WERI-Rb-1 (cell line): ENCODE data around the gene CRYL1.

Source experiments
- DNase-seq: peaks from one replicate; pipeline ENCODE4 v3.0.0-alpha.2; 2020
- H3K27ac ChIP-seq: fragments of 250-450 bp; sonication (Bioruptor Pico); 2 replicates; pipeline ENCODE4 v1.5.1; 2020; ENCODE audit warnings: mild to moderate bottlenecking, moderate library complexity
- H3K27me3 ChIP-seq: fragments of 250-450 bp; sonication (Bioruptor Pico); 2 replicates; pipeline ENCODE4 v1.5.1; 2021; ENCODE audit warnings: mild to moderate bottlenecking, low read depth, moderate library complexity; ENCODE audit not compliant: insufficient read depth, severe bottlenecking
- H3K36me3 ChIP-seq: fragments of 250-450 bp; sonication (Bioruptor Pico); 2 replicates; pipeline ENCODE4 v1.5.1; 2020; ENCODE audit warnings: mild to moderate bottlenecking, moderate library complexity
- H3K4me3 ChIP-seq: 2 replicates; pipeline ENCODE4 v1.5.1; 2011; ENCODE audit warnings: low read depth, mild to moderate bottlenecking, control low read depth, low read length
- H3K9me3 ChIP-seq: fragments of 250-450 bp; sonication (Bioruptor Pico); 2 replicates; pipeline ENCODE4 v1.5.1; 2021; ENCODE audit warnings: mild to moderate bottlenecking, moderate library complexity; ENCODE audit not compliant: severe bottlenecking
- CTCF ChIP-seq: IDR thresholded peaks from 2 replicates; pipeline ENCODE4 v1.5.1; 2011; ENCODE audit warnings: low read depth, mild to moderate bottlenecking, control low read depth, inconsistent platforms, low read length

The CRYL1 gene

GRCh38 chr13:20359335-20359734 is 166.3 kb downstream of the CRYL1 start:
- Histone ChIP-seq H3K9me3 (peaks cover 4% of the 10 kb centered on the region), H3K36me3 (no peaks in the 10 kb centered on the region), H3K4me3 (no peak overlapping the region), H3K27ac (no peak overlapping the region), H3K27me3 (peaks cover 100% of the 10 kb centered on the region)
- no peak for TF ChIP-seq CTCF
- no peak for DNase-seq

- DNase-seq = no peak
- Histone ChIP-seq H3K27me3 (peaks cover 100% of the 10 kb centered on the region), H3K4me3 (no peak overlapping the region), H3K36me3 (no peaks in the 10 kb centered on the region), H3K27ac (no peak overlapping the region), H3K9me3 (peaks cover 4% of the 10 kb centered on the region)
- TF ChIP-seq CTCF = no peak
Measured at GRCh38 chr13:20358022-20358421, 167.6 kb downstream of the CRYL1 start.

GRCh38 chr13:20356444-20356843 is 169.2 kb downstream of the CRYL1 start:
- no peaks in the 10 kb centered on the region for H3K36me3 ChIP-seq
- H3K4me3 ChIP-seq = no peak overlapping the region
- no peak for TF ChIP-seq CTCF
- DNase-seq = no peak
- no peak overlapping the region for H3K27ac ChIP-seq
- H3K27me3 ChIP-seq = peaks cover 100% of the 10 kb centered on the region
- H3K9me3 ChIP-seq = peaks cover 4% of the 10 kb centered on the region

GRCh38 chr13:20354722-20355121 is 170.9 kb downstream of the CRYL1 start:
- Histone ChIP-seq H3K27ac (no peak overlapping the region), H3K4me3 (no peak overlapping the region), H3K36me3 (no peaks in the 10 kb centered on the region), H3K9me3 (peaks cover 4% of the 10 kb centered on the region), H3K27me3 (peaks cover 98% of the 10 kb centered on the region)
- no peak for TF ChIP-seq CTCF
- DNase-seq = no peak

GRCh38 chr13:20353973-20354372 is 171.7 kb downstream of the CRYL1 start:
- peaks cover 98% of the 10 kb centered on the region for H3K27me3 ChIP-seq

More at GRCh38 chr13:20353973-20354372, 171.7 kb downstream of the CRYL1 start:
- DNase-seq = no peak
- H3K4me3 ChIP-seq = no peak overlapping the region
- no peak overlapping the region for H3K27ac ChIP-seq
- no peaks in the 10 kb centered on the region for H3K36me3 ChIP-seq
- H3K9me3 ChIP-seq = peaks cover under 1% of the 10 kb centered on the region
- no peak for TF ChIP-seq CTCF
